ENCODE measurements around the gene IER2. TPM values are rescaled to one million over a fixed set of nuclear protein-coding genes. Genes with fewer than 3 reads are reported as not detected.

IER2 gene
- total RNA-seq (2022; extraction: Qiagen RNA extraction; ENCODE audit: low read depth): 36.3 to 53.3 TPM (median 48.7 TPM) in 5 replicates

DNA sequence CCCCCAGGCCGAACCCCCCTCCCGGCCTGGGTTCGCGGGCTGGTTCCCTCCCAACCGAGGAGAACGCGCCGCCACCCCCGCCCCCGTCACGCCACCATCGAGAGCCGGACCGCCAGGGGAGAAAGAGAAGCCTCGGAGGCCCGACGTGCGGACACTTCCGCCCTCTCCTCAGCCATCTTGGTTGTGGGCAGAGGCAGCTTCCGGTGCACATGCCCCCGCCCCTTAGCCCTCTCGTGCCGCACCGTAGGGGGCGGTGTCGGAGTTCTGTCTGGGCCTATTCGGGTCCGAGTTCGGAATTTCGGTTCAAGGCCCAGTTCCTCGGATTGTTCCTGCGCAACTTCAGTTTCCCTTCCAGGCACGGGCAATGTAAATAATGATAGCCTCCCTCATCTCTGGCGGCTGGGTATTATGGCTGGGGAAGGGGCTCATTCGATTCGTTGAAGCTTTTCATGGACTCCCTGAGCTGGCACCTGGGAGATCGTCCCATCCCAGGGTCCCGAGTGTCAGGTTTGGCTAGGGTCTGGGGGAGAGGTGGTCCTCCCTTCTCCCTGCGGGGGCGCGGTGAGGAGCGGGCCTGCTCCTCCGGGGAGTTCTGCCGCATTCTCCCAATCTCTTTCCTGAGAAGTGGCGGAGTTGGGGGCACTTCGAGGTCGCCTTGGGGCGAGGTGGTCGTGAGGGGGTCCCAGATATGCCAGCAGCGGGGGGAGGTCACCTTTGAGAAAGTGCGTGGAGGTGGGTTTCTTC, at the start of gene IER2, which contains the start of gene STX10:
Gene IER2, plus strand, starts transcription at position 225 of the 744 bp plus-strand sequence. CDS start 2,776 bp downstream, outside the sequence.
Gene STX10, minus strand, starts transcription at position 189 of the 744 bp plus-strand sequence. CDS start 202 bp downstream, outside the sequence.

DNA sequence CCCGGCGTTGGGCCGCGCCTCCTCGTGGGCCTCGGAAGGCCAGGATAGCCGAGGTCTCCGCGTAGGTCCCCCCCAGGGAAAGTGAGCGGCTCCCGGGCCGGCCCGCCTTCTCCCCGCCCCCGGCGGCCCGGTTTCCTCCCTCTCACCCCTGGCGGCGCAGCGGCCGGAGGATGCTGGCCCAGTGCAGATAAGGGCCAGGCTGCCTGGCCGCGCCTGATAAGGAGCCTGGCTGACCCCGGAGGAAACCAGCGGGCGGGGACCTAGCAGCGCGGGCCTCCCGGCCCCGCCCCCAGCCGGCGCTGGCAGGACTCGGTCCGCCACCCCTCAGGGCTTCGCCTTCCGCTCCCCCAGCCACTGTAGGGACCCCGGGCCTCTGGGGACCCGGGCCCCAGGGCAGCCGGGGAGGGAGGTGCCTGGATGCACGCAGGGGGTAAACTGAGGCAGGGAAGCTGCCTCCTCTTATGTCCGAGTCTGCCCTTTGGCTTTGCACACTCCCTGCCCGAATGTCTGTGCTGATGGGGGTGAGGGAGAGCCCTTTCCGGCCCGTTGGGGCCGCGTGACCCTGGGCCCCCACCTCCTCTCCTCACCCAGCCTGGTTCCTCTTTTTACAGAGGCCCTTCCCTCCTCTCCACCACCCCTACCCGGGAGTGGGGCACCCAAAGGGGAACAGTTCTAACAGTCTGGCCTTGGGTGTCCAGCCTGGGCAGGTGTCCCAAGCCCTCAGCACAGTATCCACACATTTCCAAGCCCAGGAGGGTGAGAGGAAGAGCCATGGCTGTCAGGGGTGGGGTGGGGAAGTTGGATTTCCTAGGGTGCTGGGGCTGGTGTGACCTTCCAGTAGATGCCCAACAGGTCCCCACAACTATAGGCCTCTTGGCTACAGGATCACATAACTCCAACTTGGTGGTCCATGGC, 47.3 kb upstream of the IER2 start, which contains the start of gene LYL1:
Gene LYL1, minus strand, starts transcription at position 193 of the 915 bp plus-strand sequence. CDS start 1,687 bp downstream, outside the sequence.

GRCh38 chr19:13116282-13117175, 33.7 kb upstream of the IER2 start, which contains the start of gene TRMT1:
TSS of gene TRMT1 (minus strand) at chr19:13116740. CDS start at chr19:13116399, 341 bp downstream.

GRCh38 chr19:13117772-13118423, 32.3 kb upstream of the IER2 start, which contains the start of gene NACC1:
TSS of gene NACC1 (plus strand) at chr19:13118264. CDS start at chr19:13135208, 16,944 bp downstream.

Other genes with a start within 250 kb of the IER2 start
- gene SYCE2, start 231.1 kb upstream of the IER2 start, total RNA-seq (2022; extraction: Qiagen RNA extraction; ENCODE audit: low read depth): 0.31 to 0.72 TPM (median 0.46 TPM) in 5 replicates
- gene FARSA, start 216.7 kb upstream of the IER2 start, total RNA-seq (2022; extraction: Qiagen RNA extraction; ENCODE audit: low read depth): 66.1 to 75.6 TPM (median 72.9 TPM) in 5 replicates
- gene CALR, start 211.8 kb upstream of the IER2 start, total RNA-seq (2022; extraction: Qiagen RNA extraction; ENCODE audit: low read depth): 499 to 569 TPM (median 524 TPM) in 5 replicates
- gene RAD23A, start 204.5 kb upstream of the IER2 start, total RNA-seq (2022; extraction: Qiagen RNA extraction; ENCODE audit: low read depth): 67.4 to 79.0 TPM (median 77.0 TPM) in 5 replicates
- 37.2 to 58.7 TPM (median 53.1 TPM) in 5 replicates for gene GADD45GIP1, start 193.2 kb upstream of the IER2 start, total RNA-seq (2022; extraction: Qiagen RNA extraction; ENCODE audit: low read depth)
- gene DAND5, start 180.8 kb upstream of the IER2 start, total RNA-seq (2022; extraction: Qiagen RNA extraction; ENCODE audit: low read depth): 0.07 to 0.32 TPM (median 0.10 TPM) in 4 of 5 replicates, not detected in the other
- gene NFIX, start 154.9 kb upstream of the IER2 start, total RNA-seq (2022; extraction: Qiagen RNA extraction; ENCODE audit: low read depth): 2.9 to 4.4 TPM (median 3.8 TPM) in 5 replicates
- 0.64 to 0.94 TPM (median 0.75 TPM) in 5 replicates for gene LYL1, start 47.6 kb upstream of the IER2 start, total RNA-seq (2022; extraction: Qiagen RNA extraction; ENCODE audit: low read depth)
- 36.8 to 41.2 TPM (median 37.5 TPM) in 5 replicates for gene TRMT1, start 33.7 kb upstream of the IER2 start, total RNA-seq (2022; extraction: Qiagen RNA extraction; ENCODE audit: low read depth)
- gene NACC1, start 32.1 kb upstream of the IER2 start, total RNA-seq (2022; extraction: Qiagen RNA extraction; ENCODE audit: low read depth): 30.5 to 43.4 TPM (median 36.1 TPM) in 5 replicates
- gene STX10, start within 50 bp of the IER2 start, total RNA-seq (2022; extraction: Qiagen RNA extraction; ENCODE audit: low read depth): 42.8 to 53.3 TPM (median 52.1 TPM) in 5 replicates